WTC11 (cell line): ENCODE measurements around the gene MRTFB. TPM values are rescaled to one million over a fixed set of nuclear protein-coding genes. Genes with fewer than 3 reads are reported as not detected.
"Not testable (repeated sequence)": the region's sequence is repeated elsewhere in the genome, so short reads cannot be mapped to it uniquely, and the experiment has no call there.

Experiments
- ATAC-seq: fragments of 200-7000 bp; cut with Tn5 transposase; 2 replicates; pipeline ENCODE4 v1.10.0; 2021; ENCODE audit warnings: mild to moderate bottlenecking, moderate library complexity
- CTCF ChIA-PET: fragments of 300-600 bp; sonication (Branson Sonifier 250); formaldehyde crosslinking; loops from one replicate; lab custom pipeline; 2021; ENCODE audit warnings: antibody characterized with exemption; lab: Charles Lee
- POLR2A ChIA-PET: fragments of 350-600 bp; sonication (Branson Sonifier 250); formaldehyde crosslinking; loops from one replicate; lab custom pipeline; 2021; ENCODE audit warnings: antibody characterized with exemption; lab: Charles Lee
- DNase-seq: peaks from one replicate; pipeline ENCODE4 v3.0.0; 2021; ENCODE audit warnings: low spot score
- H3K27ac Mint-ChIP-seq: 2 replicates; pipeline ENCODE4 v1.8.0; 2021; ENCODE audit warnings: mixed read lengths
- H3K27me3 Mint-ChIP-seq: 2 replicates; pipeline ENCODE4 v1.8.0; 2021; ENCODE audit warnings: low read depth, mild to moderate bottlenecking, moderate library complexity, mixed read lengths
- H3K36me3 Mint-ChIP-seq: 2 replicates; pipeline ENCODE4 v1.8.0; 2021; ENCODE audit warnings: mixed read lengths
- H3K4me1 Mint-ChIP-seq: 2 replicates; pipeline ENCODE4 v1.8.0; 2022; ENCODE audit warnings: mixed read lengths
- H3K4me3 Mint-ChIP-seq: 2 replicates; pipeline ENCODE4 v1.8.0; 2021; ENCODE audit warnings: mild to moderate bottlenecking, moderate library complexity, mixed read lengths
- H3K9me3 Mint-ChIP-seq: 2 replicates; pipeline ENCODE4 v1.8.0; 2021; ENCODE audit warnings: mixed read lengths
- CREM ChIP-seq: sonication (generic); formaldehyde crosslinking; IDR thresholded peaks from 2 replicates; pipeline ENCODE4 v1.8.1; 2022; ENCODE audit warnings: mild to moderate bottlenecking, missing genetic modification reagents, moderate library complexity
- GRHL2 ChIP-seq: fragments of 250-450 bp; sonication (Bioruptor Pico); IDR thresholded peaks from 2 replicates; pipeline ENCODE4 v1.8.0; 2022; ENCODE audit warnings: mild to moderate bottlenecking, moderate library complexity; ENCODE audit not compliant: insufficient replicate concordance, severe bottlenecking
- MYBL2 ChIP-seq: sonication (generic); formaldehyde crosslinking; IDR thresholded peaks from 2 replicates; pipeline ENCODE4 v1.8.1; 2023; ENCODE audit warnings: mild to moderate bottlenecking, moderate library complexity, missing genetic modification reagents
- NFATC4 ChIP-seq: fragments of 250-450 bp; sonication (Bioruptor Pico); IDR thresholded peaks from 2 replicates; pipeline ENCODE4 v1.9.0; 2021; ENCODE audit warnings: mild to moderate bottlenecking
- NR2C2 ChIP-seq: sonication (generic); formaldehyde crosslinking; IDR thresholded peaks from 2 replicates; pipeline ENCODE4 v1.8.0; 2022; ENCODE audit warnings: mild to moderate bottlenecking, missing genetic modification reagents
- SMAD3 ChIP-seq: sonication (generic); formaldehyde crosslinking; IDR thresholded peaks from 2 replicates; pipeline ENCODE4 v1.8.0; 2022; ENCODE audit warnings: missing genetic modification reagents, mild to moderate bottlenecking, borderline replicate concordance
- SMAD4 ChIP-seq: sonication (generic); formaldehyde crosslinking; IDR thresholded peaks from 2 replicates; pipeline ENCODE4 v1.8.0; 2022; ENCODE audit warnings: mild to moderate bottlenecking, missing genetic modification reagents
- SOX15 ChIP-seq: fragments of 250-450 bp; sonication (Bioruptor Pico); IDR thresholded peaks from 2 replicates; pipeline ENCODE4 v1.9.0; 2021; ENCODE audit warnings: mild to moderate bottlenecking
- ZNF416 ChIP-seq: fragments of 250-450 bp; sonication (Bioruptor Pico); IDR thresholded peaks from 2 replicates; pipeline ENCODE4 v1.9.0; 2021; ENCODE audit warnings: mild to moderate bottlenecking, inconsistent platforms
- total RNA-seq: library from RNA; stranded (reverse); gene quantifications from 3 replicates; pipeline ENCODE4 v1.2.3, GENCODE V29; 2021
- TF ChIP-seq, protein P1 (sequence below): fragments of 250-450 bp; sonication (Bioruptor Pico); IDR thresholded peaks from 2 replicates; pipeline ENCODE4 v1.9.0; 2021; ENCODE audit warnings: moderate library complexity, mild to moderate bottlenecking, inconsistent platforms, borderline replicate concordance
- TF ChIP-seq, protein P2 (sequence below): sonication (generic); formaldehyde crosslinking; IDR thresholded peaks from 2 replicates; pipeline ENCODE4 v1.8.0; 2022; ENCODE audit warnings: missing genetic modification reagents
- TF ChIP-seq, protein P3 (sequence below): sonication (generic); formaldehyde crosslinking; IDR thresholded peaks from 2 replicates; pipeline ENCODE4 v1.8.0; 2022; ENCODE audit warnings: mild to moderate bottlenecking, missing genetic modification reagents
- TF ChIP-seq, protein P4 (sequence below): fragments of 200-600 bp; IDR thresholded peaks from 2 replicates; pipeline ENCODE4 v1.8.0; 2022; ENCODE audit warnings: antibody characterized with exemption

The MRTFB gene
- total RNA-seq, 1 experiment from 2014 or later: 30.8 TPM

DNA sequence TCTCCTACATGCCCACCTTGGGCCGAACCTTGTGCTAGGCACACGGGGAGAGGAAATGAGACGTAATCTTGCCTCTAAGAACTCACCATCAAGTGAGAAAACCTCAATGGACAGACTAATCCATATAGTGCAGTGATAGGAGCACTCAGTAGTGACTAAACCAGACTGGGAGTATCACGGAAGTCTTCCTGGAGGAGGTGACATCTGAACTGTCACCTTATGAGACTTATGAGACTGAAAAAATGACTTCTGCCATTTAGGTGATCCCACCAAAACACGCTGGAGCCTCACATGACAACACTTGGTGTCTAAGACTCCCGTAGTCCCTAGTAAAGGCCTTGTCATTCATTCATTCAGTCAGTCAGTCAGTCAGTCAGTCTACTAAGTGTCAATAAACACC is 27.3 kb upstream of the MRTFB start (continued):
- TF ChIP-seq, protein P1, sequence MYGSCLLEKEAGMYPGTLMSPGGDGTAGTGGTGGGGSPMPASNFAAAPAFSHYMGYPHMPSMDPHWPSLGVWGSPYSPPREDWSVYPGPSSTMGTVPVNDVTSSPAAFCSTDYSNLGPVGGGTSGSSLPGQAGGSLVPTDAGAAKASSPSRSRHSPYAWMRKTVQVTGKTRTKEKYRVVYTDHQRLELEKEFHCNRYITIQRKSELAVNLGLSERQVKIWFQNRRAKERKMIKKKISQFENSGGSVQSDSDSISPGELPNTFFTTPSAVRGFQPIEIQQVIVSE (CRISPR knock-in tag): no peak
- TF ChIP-seq SOX15 (CRISPR knock-in tag) (no peak), GRHL2 (CRISPR knock-in tag) (no peak), ZNF416 (CRISPR knock-in tag) (no peak)
- TF ChIP-seq, protein P2, sequence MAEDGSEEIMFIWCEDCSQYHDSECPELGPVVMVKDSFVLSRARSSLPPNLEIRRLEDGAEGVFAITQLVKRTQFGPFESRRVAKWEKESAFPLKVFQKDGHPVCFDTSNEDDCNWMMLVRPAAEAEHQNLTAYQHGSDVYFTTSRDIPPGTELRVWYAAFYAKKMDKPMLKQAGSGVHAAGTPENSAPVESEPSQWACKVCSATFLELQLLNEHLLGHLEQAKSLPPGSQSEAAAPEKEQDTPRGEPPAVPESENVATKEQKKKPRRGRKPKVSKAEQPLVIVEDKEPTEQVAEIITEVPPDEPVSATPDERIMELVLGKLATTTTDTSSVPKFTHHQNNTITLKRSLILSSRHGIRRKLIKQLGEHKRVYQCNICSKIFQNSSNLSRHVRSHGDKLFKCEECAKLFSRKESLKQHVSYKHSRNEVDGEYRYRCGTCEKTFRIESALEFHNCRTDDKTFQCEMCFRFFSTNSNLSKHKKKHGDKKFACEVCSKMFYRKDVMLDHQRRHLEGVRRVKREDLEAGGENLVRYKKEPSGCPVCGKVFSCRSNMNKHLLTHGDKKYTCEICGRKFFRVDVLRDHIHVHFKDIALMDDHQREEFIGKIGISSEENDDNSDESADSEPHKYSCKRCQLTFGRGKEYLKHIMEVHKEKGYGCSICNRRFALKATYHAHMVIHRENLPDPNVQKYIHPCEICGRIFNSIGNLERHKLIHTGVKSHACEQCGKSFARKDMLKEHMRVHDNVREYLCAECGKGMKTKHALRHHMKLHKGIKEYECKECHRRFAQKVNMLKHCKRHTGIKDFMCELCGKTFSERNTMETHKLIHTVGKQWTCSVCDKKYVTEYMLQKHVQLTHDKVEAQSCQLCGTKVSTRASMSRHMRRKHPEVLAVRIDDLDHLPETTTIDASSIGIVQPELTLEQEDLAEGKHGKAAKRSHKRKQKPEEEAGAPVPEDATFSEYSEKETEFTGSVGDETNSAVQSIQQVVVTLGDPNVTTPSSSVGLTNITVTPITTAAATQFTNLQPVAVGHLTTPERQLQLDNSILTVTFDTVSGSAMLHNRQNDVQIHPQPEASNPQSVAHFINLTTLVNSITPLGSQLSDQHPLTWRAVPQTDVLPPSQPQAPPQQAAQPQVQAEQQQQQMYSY (CRISPR knock-in tag): no peak
- TF ChIP-seq, protein P3, sequence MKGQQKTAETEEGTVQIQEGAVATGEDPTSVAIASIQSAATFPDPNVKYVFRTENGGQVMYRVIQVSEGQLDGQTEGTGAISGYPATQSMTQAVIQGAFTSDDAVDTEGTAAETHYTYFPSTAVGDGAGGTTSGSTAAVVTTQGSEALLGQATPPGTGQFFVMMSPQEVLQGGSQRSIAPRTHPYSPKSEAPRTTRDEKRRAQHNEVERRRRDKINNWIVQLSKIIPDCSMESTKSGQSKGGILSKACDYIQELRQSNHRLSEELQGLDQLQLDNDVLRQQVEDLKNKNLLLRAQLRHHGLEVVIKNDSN (CRISPR knock-in tag): no peak
- TF ChIP-seq, all 79 proteins: peak for 0

DNA sequence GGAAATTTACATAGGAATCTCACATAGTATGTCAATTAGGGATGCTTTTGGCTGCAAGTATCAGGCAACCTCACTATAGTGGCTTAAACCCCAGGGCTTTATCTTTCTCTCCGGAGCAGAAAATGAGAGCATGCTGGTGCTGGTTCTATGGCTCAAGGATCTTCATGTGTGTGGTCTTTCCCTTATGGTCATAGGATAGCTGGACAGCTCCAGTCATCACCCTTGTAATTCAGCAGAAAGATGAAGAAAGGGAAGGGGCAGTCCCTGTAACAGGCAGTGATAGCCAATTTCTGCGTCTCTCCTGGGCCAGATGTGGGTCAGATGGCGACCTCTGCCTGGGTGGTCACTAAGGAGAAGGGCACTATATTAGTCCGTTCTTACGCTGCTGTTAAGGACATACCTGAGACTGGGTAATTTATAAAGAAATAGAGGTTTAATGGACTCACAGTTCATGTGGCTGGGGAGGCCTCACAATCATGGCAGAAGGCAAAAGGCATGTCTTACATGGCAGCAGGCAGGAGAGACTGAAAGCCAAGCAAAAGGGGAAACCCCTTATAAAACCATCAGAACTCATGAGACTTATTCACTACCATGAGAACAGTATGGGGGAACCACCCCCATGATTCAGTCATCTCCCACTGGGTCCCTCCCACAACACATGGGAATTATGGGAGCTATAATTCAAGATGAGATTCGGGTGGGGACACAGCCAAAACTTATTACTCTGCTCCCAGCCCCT is 23.8 kb upstream of the MRTFB start:
- H3K9me3 Mint-ChIP-seq, CTCF ChIA-PET, ATAC-seq, H3K27me3 Mint-ChIP-seq, H3K36me3 Mint-ChIP-seq, H3K4me3 Mint-ChIP-seq, H3K4me1 Mint-ChIP-seq, POLR2A ChIA-PET, DNase-seq, H3K27ac Mint-ChIP-seq: not testable (repeated sequence)

DNA sequence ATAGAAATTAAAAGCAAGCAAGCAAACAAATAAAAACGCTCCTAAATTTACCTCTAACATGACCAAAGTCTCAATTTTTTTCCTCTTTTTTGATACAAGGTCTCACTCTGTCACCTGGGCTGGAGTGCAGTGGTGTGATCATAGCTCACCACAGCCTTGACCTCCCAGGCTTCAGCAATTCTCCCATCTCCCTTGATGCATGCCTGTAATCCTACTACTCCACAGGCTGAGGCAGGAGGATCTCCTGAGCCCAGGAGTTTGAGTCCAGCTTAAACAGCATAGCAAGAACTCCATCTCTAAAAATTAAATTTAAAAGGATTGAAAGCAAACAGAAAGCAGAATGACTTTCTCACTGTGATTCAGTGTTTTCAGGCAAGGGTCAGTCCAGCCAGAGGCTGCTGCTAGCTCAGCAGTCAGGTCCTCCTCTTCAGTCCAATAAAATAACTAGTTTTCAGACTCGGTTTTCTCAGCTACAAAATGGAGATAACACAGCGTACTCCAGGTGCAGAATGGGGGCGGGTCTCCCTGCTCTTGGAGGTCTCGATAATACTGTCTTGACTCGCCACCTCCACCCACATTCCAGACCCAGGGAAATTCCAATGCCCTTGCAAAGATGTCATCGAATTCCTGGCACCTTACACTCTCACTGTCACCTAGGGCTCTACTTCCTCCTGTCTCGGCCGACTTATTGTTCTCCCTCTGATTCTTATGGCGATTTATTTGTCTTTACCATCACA is 20.7 kb upstream of the MRTFB start:
- peak; percentile 68 for DNase-seq
- Mint-ChIP-seq H3K27me3 (no peaks in the 10 kb centered on the region), H3K36me3 (no peaks in the 10 kb centered on the region), H3K27ac (no peak overlapping the region; the same call in 1 of the 2 replicates), H3K4me3 (no peak overlapping the region), H3K9me3 (peaks cover 1% of the 10 kb centered on the region), H3K4me1 (no peaks in the 10 kb centered on the region)
- TF ChIP-seq CREM: no peak
- TF ChIP-seq NFATC4 (CRISPR knock-in tag): no peak
- TF ChIP-seq SMAD3 (CRISPR knock-in tag): no peak
- TF ChIP-seq, protein P3 (CRISPR knock-in tag): no peak
- POLR2A ChIA-PET: no interaction called here
- ATAC-seq: peak; percentile 97
- CTCF ChIA-PET: interaction anchor here (0.8 kb wide), 1 partner anchor 199 kb away, joined by 3 read pairs; no protein-coding TSS in a partner anchor

DNA sequence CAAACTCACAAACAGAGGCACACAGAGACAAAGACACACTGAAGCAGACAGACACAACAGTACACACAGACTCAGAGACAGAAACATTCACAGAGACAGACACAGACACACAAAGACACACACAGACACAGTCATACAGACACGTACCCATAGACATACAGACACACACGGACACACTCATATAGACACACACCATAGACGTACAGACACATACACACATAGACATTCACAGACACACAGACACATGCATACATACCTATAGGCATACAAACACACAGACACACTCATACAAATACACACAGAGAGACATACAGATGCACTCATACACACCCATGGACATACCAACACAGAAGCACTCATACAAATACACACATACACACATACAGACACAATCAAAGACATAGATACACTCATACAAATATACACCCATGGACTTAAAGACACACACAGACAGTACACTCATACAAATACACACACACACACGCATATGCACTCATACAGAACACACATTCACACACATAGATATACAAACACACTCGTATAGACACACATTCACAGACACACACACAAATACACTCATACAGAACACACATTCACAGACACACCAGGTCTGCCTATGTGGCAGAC is 19.9 kb upstream of the MRTFB start:
- no peak for DNase-seq
- H3K4me3 Mint-ChIP-seq: no peak overlapping the region
- TF ChIP-seq MYBL2 (CRISPR knock-in tag): no peak
- TF ChIP-seq SMAD4 (CRISPR knock-in tag): no peak
- TF ChIP-seq NR2C2: no peak
- TF ChIP-seq, protein P4, sequence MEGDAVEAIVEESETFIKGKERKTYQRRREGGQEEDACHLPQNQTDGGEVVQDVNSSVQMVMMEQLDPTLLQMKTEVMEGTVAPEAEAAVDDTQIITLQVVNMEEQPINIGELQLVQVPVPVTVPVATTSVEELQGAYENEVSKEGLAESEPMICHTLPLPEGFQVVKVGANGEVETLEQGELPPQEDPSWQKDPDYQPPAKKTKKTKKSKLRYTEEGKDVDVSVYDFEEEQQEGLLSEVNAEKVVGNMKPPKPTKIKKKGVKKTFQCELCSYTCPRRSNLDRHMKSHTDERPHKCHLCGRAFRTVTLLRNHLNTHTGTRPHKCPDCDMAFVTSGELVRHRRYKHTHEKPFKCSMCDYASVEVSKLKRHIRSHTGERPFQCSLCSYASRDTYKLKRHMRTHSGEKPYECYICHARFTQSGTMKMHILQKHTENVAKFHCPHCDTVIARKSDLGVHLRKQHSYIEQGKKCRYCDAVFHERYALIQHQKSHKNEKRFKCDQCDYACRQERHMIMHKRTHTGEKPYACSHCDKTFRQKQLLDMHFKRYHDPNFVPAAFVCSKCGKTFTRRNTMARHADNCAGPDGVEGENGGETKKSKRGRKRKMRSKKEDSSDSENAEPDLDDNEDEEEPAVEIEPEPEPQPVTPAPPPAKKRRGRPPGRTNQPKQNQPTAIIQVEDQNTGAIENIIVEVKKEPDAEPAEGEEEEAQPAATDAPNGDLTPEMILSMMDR: no peak
- POLR2A ChIA-PET: no interaction called here
- H3K27me3 Mint-ChIP-seq: no peaks in the 10 kb centered on the region; the same call in 1 of the 2 replicates
- CTCF ChIA-PET: no interaction called here
- H3K36me3 Mint-ChIP-seq: peaks cover under 1% of the 10 kb centered on the region; the same call in 1 of the 2 replicates
- H3K27ac Mint-ChIP-seq: no peak overlapping the region
- H3K9me3 Mint-ChIP-seq: peaks cover 8% of the 10 kb centered on the region
- ATAC-seq: no peak
- no peaks in the 10 kb centered on the region for H3K4me1 Mint-ChIP-seq
